HG03571 (cell line): ENCODE measurements around the gene CDS2.

Experiments used
- ATAC-seq: cut with Tn5 transposase; IDR thresholded peaks from one replicate; pipeline ENCODE4 v1.9.1; 2021; ENCODE audit not compliant: unreplicated experiment

Gene CDS2

GRCh38 chr20:5118220-5119142, 8.3 kb upstream of the CDS2 start:
- no peak for ATAC-seq

DNA sequence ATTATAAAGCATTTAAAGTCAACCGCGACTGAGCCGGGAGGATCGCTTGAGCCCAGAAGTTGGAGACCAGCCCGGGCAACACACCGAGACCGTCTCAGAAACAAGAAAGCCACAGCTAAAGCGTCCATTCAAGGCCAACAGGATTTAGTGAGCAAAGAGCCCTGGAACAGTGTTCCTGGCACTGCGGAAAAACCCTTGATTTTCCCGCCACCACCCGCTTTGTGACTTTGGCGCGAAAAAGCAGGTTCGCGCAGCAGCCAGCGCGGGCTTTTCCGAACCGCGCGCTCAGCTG, 7.7 kb upstream of the CDS2 start:
- ATAC-seq = no peak

GRCh38 chr20:5119435-5120184, 7.2 kb upstream of the CDS2 start, which contains the start of gene PCNA:
Gene PCNA, minus strand, starts transcription at chr20:5119958. Its CDS starts 160 bp downstream, at chr20:5119798.
- peak; percentile 92 for ATAC-seq

DNA sequence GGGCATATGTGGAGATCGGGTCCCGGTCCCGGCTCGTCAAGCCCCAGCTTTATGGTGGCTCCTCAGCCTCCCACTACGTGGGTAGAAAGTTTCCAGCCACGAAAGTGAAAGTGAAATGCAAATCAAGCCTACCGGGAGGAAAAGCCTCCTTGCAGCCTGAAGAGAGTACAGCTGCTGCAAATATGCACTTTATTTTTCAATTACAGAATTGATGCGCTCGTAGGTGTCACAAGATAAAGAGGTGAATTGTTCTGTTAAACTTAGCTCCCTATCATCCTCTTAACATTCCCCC, 6.7 kb upstream of the CDS2 start:
- no peak for ATAC-seq

GRCh38 chr20:5122873-5123260, 3.9 kb upstream of the CDS2 start:
- ATAC-seq = no peak

DNA sequence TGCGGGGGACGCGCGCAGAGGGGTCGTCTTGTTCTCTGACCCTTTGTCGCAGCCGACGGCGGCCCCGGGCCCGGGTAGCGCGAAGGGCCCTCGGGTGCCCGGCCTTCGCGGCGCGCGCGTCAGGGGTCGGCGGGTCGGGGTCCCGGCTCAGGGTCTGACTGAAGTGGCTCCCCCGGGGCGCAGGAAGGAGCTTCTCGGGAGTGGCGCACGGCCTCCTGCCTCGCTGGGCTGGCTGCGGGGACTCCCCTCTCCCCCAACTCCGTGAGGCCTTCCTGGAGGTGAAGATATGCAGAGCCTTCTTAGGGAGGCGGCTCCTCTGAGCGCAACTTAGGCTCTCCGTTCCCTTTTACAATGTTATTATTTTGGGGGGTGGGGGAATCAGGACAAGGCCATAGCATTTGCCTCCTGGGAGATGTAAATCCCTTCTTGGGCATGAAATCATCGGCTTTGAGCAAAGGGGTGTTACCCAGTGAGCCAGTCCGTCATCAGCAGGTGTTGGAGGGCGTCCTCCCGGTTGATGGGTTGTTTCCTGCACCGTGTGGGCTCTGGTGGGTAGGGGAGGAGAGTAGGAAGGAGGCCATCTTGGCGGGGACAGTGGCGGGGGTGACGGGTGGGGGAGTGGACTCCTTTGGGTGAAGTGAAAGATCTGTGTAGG, 523 bp downstream of the CDS2 start:
- peak; percentile 27 for ATAC-seq

DNA sequence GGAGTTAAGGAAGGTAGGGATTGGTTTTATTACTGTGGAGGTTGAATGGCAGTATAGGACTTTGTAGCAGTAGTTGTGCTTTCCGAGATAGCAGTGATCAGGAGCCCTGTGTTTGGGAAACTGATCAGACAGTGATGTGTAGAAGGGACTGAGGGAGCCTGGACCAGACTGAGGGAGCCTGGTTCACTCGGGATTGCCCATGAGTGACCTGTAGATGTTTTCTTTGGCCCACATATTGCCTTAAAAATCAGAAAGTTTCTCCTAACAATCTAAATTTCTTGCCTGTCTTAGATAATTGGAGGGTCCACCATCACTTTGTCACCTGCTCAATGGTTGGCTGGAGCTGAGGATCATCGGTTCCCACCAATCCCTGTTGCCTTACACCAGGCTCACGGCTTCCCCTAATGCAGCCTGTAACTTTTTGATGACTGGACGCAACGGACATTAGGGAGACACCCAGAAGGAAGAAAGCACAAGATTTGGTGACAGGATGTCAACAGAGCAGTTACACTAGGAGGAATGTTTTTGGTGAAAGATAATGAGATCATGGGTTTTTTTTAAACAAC, 1.1 kb downstream of the CDS2 start:
- no peak for ATAC-seq

GRCh38 chr20:5128886-5129285, 2.1 kb downstream of the CDS2 start:
- ATAC-seq = no peak

- no peak for ATAC-seq
These were observed 4.7 kb downstream of the CDS2 start for GRCh38 chr20:5131502-5131901.

DNA sequence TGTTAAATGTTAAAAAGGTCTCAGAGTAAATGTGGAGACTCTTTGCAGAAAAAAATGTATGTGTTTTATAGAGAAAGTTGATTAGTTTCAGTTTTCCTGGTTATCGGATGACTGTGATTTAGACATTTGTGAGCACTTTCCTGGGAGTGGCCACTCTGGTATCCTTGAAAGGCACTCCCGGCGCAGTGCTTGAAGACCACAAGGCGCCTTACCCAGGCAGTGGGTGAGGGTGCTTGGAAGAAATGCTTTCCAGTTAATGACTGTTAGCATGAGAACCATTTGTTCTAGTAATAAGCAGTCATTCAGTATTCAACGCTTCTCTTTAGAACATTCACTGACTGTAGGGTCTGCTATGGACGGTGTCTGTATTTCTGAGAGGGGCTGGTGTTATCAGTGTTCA, 7.2 kb downstream of the CDS2 start:
- ATAC-seq = no peak

DNA sequence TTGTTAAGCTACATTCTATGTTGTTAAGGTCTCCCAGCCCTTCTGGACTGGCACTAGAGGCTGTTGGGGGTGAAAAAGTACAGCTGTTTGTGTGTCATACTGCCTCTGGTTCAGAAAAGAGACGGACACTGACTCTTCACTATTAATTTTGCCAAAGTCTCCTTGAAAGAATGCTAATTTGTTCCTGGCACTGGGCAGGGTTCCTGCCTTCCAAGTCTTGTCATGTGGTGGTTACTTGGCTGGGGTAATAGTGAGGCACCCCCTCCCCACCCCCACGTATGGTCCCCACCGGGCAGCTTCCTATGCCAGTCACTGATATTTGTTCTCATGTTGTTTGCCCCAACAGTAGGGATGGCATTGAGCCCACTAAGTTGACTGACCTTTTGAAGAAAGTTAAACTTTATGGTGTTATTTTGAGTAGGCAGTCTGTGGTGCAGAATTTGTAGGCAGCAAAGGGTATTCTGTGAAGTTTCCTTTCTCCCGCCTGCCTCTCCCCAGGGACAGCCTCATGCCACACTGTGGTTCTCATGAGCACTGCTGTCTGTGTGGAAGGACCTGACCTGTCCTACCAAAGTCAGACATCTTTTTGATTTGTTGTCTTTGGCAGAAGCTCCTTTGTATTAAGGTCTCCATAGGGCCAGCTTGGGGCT, 8.7 kb downstream of the CDS2 start:
- no peak for ATAC-seq

DNA sequence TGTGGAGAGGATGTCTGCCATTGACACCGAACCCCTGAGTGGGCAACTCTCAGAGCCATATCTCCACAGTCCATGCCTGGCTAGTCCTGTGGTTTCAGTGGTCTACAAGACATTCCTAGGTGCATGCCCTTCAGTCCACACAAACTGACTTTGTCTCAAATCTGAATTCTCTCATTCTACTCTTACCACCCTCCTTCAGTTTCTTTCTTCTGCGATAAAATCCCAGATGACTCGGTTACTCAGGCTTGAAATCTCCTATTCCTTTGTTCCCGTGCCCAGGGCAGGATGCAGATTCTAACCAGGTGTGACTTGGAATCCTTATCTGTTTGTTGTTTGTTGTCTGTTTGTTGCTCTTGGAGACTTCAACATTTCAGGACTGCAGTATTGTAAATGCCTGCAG, 9.3 kb downstream of the CDS2 start:
- ATAC-seq = no peak

DNA sequence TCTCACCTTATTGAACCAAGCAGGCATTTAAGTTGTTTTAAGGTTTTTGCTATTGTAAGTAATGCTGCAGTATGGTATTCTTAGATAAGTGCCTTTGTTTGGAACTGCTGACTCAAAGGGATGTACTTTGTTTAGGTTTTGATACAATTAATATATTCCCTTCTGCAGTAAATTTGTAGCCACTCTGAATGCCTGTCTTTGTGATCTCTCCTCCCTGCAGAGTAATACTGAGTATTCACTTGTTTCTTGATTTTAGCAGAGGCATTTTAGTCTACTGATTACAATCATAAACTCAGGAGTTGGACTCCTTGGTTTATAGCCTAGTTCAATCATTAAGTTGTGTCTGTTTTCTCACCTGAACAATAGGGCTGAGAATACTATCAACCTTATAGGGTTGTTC, 13.4 kb downstream of the CDS2 start:
- no peak for ATAC-seq

DNA sequence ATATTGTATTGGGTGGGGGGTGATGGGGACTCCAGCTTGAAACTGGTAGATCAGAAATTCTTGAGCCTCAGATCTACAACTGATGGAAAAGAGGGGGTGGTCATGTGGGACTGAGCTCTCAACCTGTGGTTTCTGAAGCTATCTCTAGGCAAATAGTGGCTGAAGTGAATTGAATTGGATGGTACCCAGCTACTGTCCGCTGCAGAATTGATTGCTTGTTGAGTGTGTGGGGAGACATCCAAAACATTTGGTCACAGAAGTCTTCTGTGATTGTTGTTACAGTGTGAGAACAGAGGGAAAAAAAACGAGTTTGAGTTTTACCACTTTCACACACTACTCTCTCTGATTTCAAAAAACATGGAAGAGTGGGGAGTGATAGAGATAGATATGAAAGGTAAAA, 14.8 kb downstream of the CDS2 start:
- no peak for ATAC-seq

DNA sequence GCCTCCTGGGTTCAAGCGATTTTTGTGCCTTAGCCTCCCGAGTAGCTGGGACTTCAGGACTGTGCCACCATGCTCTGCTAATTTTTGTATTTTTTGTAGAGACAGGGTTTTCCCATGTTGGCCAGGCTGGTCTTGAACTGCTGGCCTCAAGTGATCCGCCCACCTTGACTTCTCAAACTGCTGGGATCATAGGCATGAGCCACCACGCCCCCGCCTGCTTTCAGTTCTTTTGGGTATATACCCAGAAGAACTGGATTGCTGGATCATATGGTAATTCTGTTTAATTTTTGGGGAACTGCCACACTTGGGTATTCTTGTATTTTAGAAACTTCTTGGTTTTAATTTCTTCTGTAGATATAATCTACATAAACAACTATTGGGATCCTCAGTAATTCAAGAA, 17.0 kb downstream of the CDS2 start:
- no peak for ATAC-seq

- ATAC-seq = no peak
These were observed 18.7 kb downstream of the CDS2 start for GRCh38 chr20:5145365-5146098.

GRCh38 chr20:5146099-5146668, 19.4 kb downstream of the CDS2 start:
- ATAC-seq = no peak

GRCh38 chr20:5146871-5147592, 20.2 kb downstream of the CDS2 start:
- ATAC-seq = no peak

DNA sequence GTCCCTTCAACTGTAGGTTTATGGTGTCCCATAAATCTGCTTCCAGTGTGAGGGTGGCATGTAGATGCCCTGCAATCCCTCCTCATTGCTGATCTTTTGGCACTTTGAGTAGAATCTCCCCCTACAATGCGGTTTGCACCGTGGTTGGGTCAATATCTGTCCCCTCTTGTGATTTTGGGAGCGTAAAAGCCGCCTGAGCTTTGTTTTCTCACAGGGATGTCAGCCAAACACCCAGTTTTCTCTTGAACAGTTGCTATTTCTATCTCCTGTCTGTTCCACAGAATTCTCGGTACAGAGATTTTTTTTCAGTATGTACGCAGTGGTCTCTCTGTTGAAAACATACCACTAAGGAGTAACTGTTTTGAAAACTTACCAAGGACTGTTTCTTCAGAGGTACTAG, 21.8 kb downstream of the CDS2 start:
- no peak for ATAC-seq

- no peak for ATAC-seq
These were observed 23.1 kb downstream of the CDS2 start for GRCh38 chr20:5149892-5150225.
